NCI-H146 treated with DMSO at 0.1 percent for 48 hours (cell line): ENCODE measurements around the gene TENM3.

Experiments used
- DNase-seq: peaks from one replicate; lab custom pipeline; 2025; ENCODE audit not compliant: unreplicated experiment; lab: John Stamatoyannopoulos, UW

TENM3 gene

GRCh38 chr4:182553653-182554052 lies 310.5 kb downstream of the TENM3 start:
- DNase-seq, result no peak

GRCh38 chr4:182554736-182555135 lies 311.5 kb downstream of the TENM3 start:
- no peak for DNase-seq

GRCh38 chr4:182555997-182556418 lies 312.8 kb downstream of the TENM3 start:
- DNase-seq, result no peak

GRCh38 chr4:182556580-182556979 lies 313.4 kb downstream of the TENM3 start:
- DNase-seq, result no peak

GRCh38 chr4:182560358-182560757 lies 317.2 kb downstream of the TENM3 start:
- peak; percentile 74 for DNase-seq

GRCh38 chr4:182562350-182562749 lies 319.1 kb downstream of the TENM3 start:
- no peak for DNase-seq

GRCh38 chr4:182564724-182565369 lies 321.6 kb downstream of the TENM3 start:
- no peak for DNase-seq

GRCh38 chr4:182567119-182567518 lies 323.9 kb downstream of the TENM3 start:
- DNase-seq, result no peak

GRCh38 chr4:182569561-182569960 lies 326.4 kb downstream of the TENM3 start:
- no peak for DNase-seq

- no peak for DNase-seq
Observed at GRCh38 chr4:182574706-182575105, 331.5 kb downstream of the TENM3 start.

GRCh38 chr4:182575225-182575624 lies 332.0 kb downstream of the TENM3 start:
- no peak for DNase-seq

GRCh38 chr4:182576601-182577289 lies 333.5 kb downstream of the TENM3 start:
- no peak for DNase-seq

GRCh38 chr4:182577411-182577810 lies 334.2 kb downstream of the TENM3 start:
- no peak for DNase-seq

GRCh38 chr4:182578402-182578801 lies 335.2 kb downstream of the TENM3 start:
- DNase-seq, result no peak

GRCh38 chr4:182582245-182582644 lies 339.0 kb downstream of the TENM3 start:
- DNase-seq, result no peak

- DNase-seq, result no peak
Observed at GRCh38 chr4:182583703-182584415, 340.7 kb downstream of the TENM3 start.

GRCh38 chr4:182585321-182585720 lies 342.1 kb downstream of the TENM3 start:
- DNase-seq, result no peak

- no peak for DNase-seq
Observed at GRCh38 chr4:182589100-182589499, 345.9 kb downstream of the TENM3 start.

GRCh38 chr4:182593402-182593801 lies 350.2 kb downstream of the TENM3 start:
- no peak for DNase-seq

- no peak for DNase-seq
Observed at GRCh38 chr4:182593864-182594263, 350.7 kb downstream of the TENM3 start.

- DNase-seq, result no peak
Observed at GRCh38 chr4:182600093-182600492, 356.9 kb downstream of the TENM3 start.

- DNase-seq, result no peak
Observed at GRCh38 chr4:182600856-182601255, 357.7 kb downstream of the TENM3 start.
